Common myeloid progenitor, CD34-positive (primary cell): ENCODE results near the gene KRTAP10-4.
"Not testable (repeated sequence)": the region's sequence is repeated elsewhere in the genome, so short reads cannot be mapped to it uniquely, and the experiment has no call there.

Source experiments
- CTCF ChIA-PET: fragments of 350-600 bp; sonication (Branson Sonifier 250); formaldehyde crosslinking; loops from one replicate; lab custom pipeline; 2021; ENCODE audit warnings: antibody characterized with exemption; lab: Charles Lee
- POLR2A ChIA-PET: fragments of 350-600 bp; sonication (Branson Sonifier 250); formaldehyde crosslinking; loops from one replicate; lab custom pipeline; 2021; ENCODE audit warnings: antibody characterized with exemption; lab: Charles Lee
- DNase-seq, 3 donors: peaks; one replicate each; pipeline versions ENCODE4 v3.0.0 to v3.0.0-alpha.2; 2013
- H3K27ac ChIP-seq, 2 experiments: 1 replicate in 1 of 2; 2 replicates in 1 of 2; pipeline ENCODE4 v1.7.0; 2013; ENCODE audit warnings: inconsistent platforms in 2 of 2, low read length in 2 of 2, mild to moderate bottlenecking in 2 of 2, low read depth in 1 of 2, moderate library complexity in 1 of 2; ENCODE audit not compliant: severe bottlenecking in 2 of 2, insufficient read depth in 1 of 2, poor library complexity in 1 of 2
- H3K27me3 ChIP-seq, 5 experiments: replicated peaks in 2 of 5; 1 replicate in 3 of 5; 2 replicates in 2 of 5; pipeline versions ENCODE4 v1.6.1 to v1.7.0; 2013; ENCODE audit warnings: low read length in 4 of 5, mild to moderate bottlenecking in 2 of 5, moderate library complexity in 2 of 5, inconsistent platforms in 1 of 5; ENCODE audit not compliant: insufficient read depth in 5 of 5, control insufficient read depth in 4 of 5
- H3K36me3 ChIP-seq, 4 experiments: 1 replicate in 2 of 4; 2 replicates in 2 of 4; pipeline versions ENCODE4 v1.6.1 to v1.7.0; 2013; ENCODE audit warnings: low read length in 3 of 4, control low read depth in 1 of 4, mild to moderate bottlenecking in 1 of 4; ENCODE audit not compliant: control insufficient read depth in 4 of 4, insufficient read depth in 4 of 4
- H3K4me1 ChIP-seq, 4 experiments: 1 replicate in 3 of 4; 2 replicates in 1 of 4; pipeline versions ENCODE4 v1.6.1 to v1.7.1; 2013; ENCODE audit warnings: low read length in 3 of 4, mild to moderate bottlenecking in 3 of 4, control low read depth in 1 of 4, inconsistent platforms in 1 of 4, moderate library complexity in 1 of 4; ENCODE audit not compliant: control insufficient read depth in 4 of 4, insufficient read depth in 4 of 4; ENCODE audit errors: control extremely low read depth in 1 of 4
- H3K4me3 ChIP-seq, 7 experiments: 1 replicate in 4 of 7; 2 replicates in 3 of 7; pipeline versions ENCODE4 v1.5.1 to v1.7.0; 2013; ENCODE audit warnings: mild to moderate bottlenecking in 7 of 7, low read length in 6 of 7, moderate library complexity in 6 of 7, inconsistent platforms in 2 of 7, low read depth in 2 of 7, control low read depth in 1 of 7; ENCODE audit not compliant: insufficient read depth in 4 of 7, control insufficient read depth in 1 of 7; ENCODE audit errors: extremely low read depth in 1 of 7
- H3K9me3 ChIP-seq, 5 experiments: 1 replicate in 4 of 5; 2 replicates in 1 of 5; pipeline versions ENCODE4 v1.6.1 to v1.7.1; 2013; ENCODE audit warnings: low read length in 4 of 5, mild to moderate bottlenecking in 2 of 5, inconsistent platforms in 1 of 5, low read depth in 1 of 5, moderate library complexity in 1 of 5; ENCODE audit not compliant: control insufficient read depth in 4 of 5, insufficient read depth in 2 of 5; ENCODE audit errors: control extremely low read depth in 1 of 5
- WGBS: methylation state at CpG from one replicate; pipeline ENCODE4 v1.1.5; 2013; ENCODE audit not compliant: insufficient coverage; 5-methylcytosine and 5-hydroxymethylcytosine counted together

KRTAP10-4 gene

DNA sequence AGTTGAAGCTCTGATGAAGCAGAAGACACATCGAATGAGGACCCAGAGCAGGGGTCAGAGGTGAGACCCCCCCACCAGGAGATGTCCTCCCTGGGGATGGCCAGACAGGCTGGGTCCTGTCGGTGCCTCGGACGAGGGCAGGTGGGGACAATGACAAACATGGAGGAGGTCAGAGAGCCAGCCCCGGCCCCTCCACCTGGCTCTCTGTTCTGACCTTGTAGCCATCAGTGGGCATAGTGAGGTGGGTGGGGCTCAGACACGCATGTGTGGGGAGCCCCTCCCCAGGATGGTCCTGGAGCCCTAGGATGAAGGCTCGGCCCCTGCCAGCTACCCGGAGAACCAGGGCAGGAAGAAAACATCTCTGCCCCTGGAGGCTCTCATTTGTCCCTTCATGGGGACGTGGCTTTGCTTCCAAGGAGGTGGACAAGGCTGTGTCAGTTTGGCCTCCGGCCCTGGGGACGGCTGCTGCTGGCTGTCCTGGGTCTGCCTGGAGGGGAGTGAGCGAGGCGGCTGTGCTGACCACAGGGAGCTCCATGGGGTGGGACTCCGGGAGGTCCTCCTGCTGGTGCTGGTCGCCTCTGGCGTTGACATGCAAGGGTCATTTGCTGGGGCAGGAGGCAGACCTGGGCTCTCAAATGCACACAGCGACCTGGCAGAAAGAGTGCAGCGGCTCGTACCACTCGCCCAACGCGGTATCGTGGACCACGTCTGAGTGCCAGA lies 16.2 kb downstream of the KRTAP10-4 start:
- DNase-seq: no peak

GRCh38 chr21:44590311-44590721 lies 16.8 kb downstream of the KRTAP10-4 start:
- H3K27me3 ChIP-seq: peaks cover 0 to 6% (median 2%) of the 10 kb centered on the region in 5 experiments
- H3K36me3 ChIP-seq: no peaks in the 10 kb centered on the region
- no peak for DNase-seq
- no peak overlapping the region for H3K4me3 ChIP-seq
- ChIA-PET CTCF (no interaction called here), POLR2A (no interaction called here)
- WGBS: 94% methylated on average over 7 of the region's 10 CpGs
- H3K27ac ChIP-seq: no peak overlapping the region
- peaks cover 0 to 5% (median 0%) of the 10 kb centered on the region in 4 experiments for H3K4me1 ChIP-seq
- peaks cover 0 to 8% (median 3%) of the 10 kb centered on the region in 5 experiments for H3K9me3 ChIP-seq

More for the DNA sequence above, 16.2 kb downstream of the KRTAP10-4 start:
- Histone ChIP-seq H3K9me3 (peaks cover 0 to 8% (median 3%) of the 10 kb centered on the region in 5 experiments), H3K4me3 (no peak overlapping the region), H3K4me1 (peaks cover 0 to 5% (median 0%) of the 10 kb centered on the region in 4 experiments), H3K27ac (no peak overlapping the region), H3K36me3 (no peaks in the 10 kb centered on the region), H3K27me3 (peaks cover 0 to 12% (median 2%) of the 10 kb centered on the region in 5 experiments)
- 92% methylated on average over 23 of the region's 24 CpGs for WGBS
- CTCF ChIA-PET: no interaction called here
- POLR2A ChIA-PET: no interaction called here

DNA sequence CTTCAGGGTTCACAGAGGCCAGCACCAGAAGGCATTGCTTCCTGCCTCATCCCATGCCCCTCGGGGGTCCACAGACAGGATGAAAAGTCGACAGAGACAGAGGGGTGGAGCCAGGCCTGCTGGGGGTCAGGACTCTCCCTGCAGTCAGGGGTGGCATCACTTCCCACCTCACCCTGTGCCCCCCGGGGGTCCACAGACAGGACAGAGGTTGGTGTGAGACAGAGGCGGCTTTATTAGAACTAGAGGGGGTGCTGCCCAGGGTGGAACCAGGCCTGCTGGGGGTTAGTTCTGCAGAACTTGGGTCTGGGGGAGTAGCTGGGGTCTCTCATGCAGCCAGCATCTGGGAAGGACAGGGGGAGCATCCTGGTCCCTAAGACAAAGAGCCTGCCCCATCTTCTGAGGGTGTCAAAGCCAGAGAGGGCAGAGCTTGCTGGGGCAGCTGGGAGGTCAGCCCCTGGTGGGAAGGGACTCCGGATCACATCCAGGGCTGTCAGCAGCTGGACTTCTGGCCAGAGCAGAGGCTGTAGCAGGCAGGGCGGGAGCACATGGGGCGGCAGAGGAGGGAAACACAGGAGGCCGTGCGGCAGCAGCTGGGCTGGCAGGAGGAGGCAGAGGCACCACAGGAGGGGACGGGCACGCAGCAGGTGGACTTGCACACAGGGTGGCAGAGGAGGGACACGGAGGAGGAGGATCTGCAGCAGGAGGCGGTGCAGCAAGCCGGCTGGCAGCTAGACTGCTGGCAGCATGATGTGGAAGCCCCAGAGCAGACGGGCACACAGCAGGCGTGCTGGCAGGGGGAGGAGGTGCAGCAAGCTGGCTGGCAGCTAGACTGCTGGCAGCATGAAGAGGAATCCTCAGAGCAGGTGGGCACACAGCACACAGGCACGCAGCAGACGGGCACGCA lies 17.6 kb downstream of the KRTAP10-4 start:
- DNase-seq, H3K36me3 ChIP-seq, CTCF ChIA-PET, H3K4me1 ChIP-seq, POLR2A ChIA-PET, H3K27me3 ChIP-seq, H3K4me3 ChIP-seq, H3K27ac ChIP-seq, H3K9me3 ChIP-seq: not testable (repeated sequence)
- WGBS: 88% methylated on average over 10 of the region's 19 CpGs

DNA sequence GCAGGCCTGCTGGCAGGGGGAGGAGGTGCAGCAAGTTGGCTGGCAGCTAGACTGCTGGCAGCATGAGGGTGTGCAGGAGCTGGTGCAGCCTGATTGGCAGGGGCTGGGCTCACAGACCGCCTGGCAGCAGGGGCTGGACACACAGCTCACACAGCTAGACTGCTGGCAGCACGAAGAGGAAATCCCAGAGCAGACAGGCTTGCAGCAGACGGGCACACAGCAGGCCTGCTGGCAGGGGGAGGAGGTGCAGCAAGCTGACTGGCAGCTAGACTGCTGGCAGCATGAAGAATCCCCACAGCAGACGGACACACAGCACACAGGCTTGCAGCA lies 18.2 kb downstream of the KRTAP10-4 start:
- H3K27me3 ChIP-seq, H3K27ac ChIP-seq, H3K36me3 ChIP-seq, POLR2A ChIA-PET, H3K4me3 ChIP-seq, H3K9me3 ChIP-seq, DNase-seq, H3K4me1 ChIP-seq, CTCF ChIA-PET: not testable (repeated sequence)
- WGBS: no CpG with 5 or more reads among the region's 4 CpGs

GRCh38 chr21:44592446-44593311 lies 19.1 kb downstream of the KRTAP10-4 start, which contains the start of gene KRTAP10-6:
KRTAP10-6 (minus strand) TSS chr21:44592505; CDS start chr21:44592484, 21 bp downstream.
- POLR2A ChIA-PET: no interaction called here
- Histone ChIP-seq H3K4me3 (no peak within 1 kb of the TSS), H3K27me3 (peaks cover 0 to 7% (median 0%) of the 10 kb centered on the region in 5 experiments), H3K9me3 (peaks cover 0 to 2% (median 0%) of the 10 kb centered on the region in 5 experiments), H3K36me3 (no peaks in the 10 kb centered on the region), H3K27ac (peak within 1 kb of the TSS in 1 of 2 experiments; percentile 65), H3K4me1 (peaks cover 0 to 5% (median 0%) of the 10 kb centered on the region in 4 experiments)
- no peak for DNase-seq
- CTCF ChIA-PET: interaction anchor here (0.6 kb wide), 1 partner anchor 43 kb away, joined by 3 read pairs; no protein-coding TSS in a partner anchor
- WGBS: 71% methylated on average over 26 of the region's 33 CpGs

DNA sequence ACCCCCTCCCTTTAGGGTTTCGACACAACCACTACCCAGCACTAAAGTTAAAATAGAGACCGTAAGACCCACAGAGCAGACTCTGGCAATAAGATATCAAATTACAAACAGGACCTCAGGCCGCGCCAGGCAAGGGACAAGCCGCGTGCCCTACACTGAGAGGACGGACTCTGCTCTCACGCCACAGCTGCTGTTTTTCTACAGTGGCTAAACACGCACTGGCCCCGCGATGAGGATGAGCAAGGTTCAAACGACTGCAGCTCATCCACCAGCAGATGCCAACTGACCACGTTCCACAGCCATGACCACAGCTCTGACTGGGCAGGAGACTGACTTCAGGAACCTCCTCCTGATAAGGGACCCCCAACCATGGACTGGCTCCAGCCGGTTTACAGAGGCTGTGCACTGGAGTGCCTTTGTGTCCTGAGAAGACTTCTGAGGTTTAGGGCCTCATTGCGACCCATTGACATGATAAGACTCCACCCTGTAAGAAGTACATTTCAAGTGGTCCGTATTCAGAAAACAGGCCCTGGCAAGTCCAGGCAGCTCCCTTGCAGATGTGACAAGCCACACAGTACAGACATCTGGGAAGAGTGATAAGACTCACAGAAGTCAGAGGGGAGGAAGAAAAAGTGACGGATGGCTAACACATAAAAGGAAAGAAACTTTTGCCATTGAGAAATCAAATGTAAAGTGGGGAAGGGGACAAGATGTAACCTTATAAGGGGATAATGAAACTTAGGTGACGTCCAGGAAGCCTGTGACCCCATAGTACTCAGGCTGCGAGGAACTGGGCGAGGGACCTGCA lies 20.3 kb downstream of the KRTAP10-4 start:
- 75% methylated on average over 19 of the region's 20 CpGs for WGBS
- peaks cover 0 to 5% (median 0%) of the 10 kb centered on the region in 4 experiments for H3K4me1 ChIP-seq
- H3K27me3 ChIP-seq: peaks cover 0 to 10% (median 0%) of the 10 kb centered on the region in 5 experiments
- H3K27ac ChIP-seq: peak overlapping the region in 1 of 2 experiments; percentile 65
- H3K9me3 ChIP-seq: peaks cover 0 to 5% (median 0%) of the 10 kb centered on the region in 5 experiments
- ChIA-PET POLR2A (no interaction called here), CTCF (no interaction called here)
- H3K36me3 ChIP-seq: no peaks in the 10 kb centered on the region
- H3K4me3 ChIP-seq: no peak overlapping the region
- peak; percentile 6 to 77 (median 54) for DNase-seq
